HG02610 (cell line): ENCODE results near the gene PARVB.

Experiments used
- ATAC-seq: cut with Tn5 transposase; IDR thresholded peaks from one replicate; pipeline ENCODE4 v1.9.1; 2021; ENCODE audit warnings: mild to moderate bottlenecking, moderate library complexity; ENCODE audit not compliant: unreplicated experiment

Gene PARVB

DNA sequence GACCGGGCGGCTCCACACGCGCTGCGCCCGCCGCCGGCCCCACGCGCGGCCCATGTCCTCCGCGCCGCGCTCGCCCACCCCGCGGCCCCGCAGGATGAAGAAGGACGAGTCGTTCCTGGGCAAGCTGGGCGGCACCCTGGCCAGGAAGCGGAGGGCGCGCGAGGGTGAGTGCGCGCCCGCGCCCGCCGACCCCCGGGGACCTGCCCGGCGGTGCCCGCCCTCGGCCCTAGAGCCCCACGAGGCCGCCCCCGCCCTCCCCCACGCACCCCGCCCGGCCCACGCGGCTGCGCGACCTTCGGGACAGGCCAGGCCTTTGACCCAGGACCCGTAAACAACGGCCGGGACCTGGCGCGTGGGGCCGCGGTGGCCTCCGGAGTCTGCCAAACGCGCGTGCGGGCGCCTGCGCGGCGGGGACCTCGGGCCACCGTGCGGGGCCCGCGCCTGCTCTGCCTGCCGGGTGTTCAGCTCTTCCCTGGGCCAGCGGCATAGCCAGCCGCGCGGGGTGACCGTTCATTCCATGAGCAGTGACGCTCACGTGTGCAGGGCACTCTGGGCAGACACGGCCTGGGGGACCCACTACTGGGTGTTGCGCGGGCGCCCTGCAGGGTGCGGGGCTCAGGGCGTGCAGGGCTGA lies at the start of gene PARVB:
PARVB (plus strand) TSS at position 15 of the 634 bp plus-strand sequence; CDS start at position 53, 38 bp downstream.
- no peak for ATAC-seq

DNA sequence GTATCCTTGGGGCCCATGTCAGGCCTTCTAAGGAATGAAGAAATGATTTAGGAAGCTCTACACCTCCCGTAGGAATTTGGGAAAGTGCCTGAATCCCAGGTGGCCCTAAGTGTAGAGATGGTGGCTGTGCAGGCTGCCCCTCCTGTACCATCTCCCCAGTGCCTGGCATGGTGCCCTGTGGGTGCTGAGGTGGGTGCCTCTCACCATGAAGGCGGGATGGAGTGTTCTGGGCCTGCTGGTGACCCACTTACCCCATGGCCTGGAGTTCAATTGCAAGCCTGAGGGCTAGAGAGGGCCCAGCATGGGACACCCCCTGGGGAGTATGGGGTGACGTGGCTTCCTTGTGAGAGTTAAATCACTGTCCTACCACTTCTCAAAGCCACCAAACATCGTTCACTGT lies 49.1 kb upstream of the PARVB start:
- ATAC-seq, result no peak

GRCh38 chr22:43976861-43977795 lies 47.0 kb upstream of the PARVB start:
- no peak for ATAC-seq

GRCh38 chr22:43978558-43978957 lies 45.5 kb upstream of the PARVB start:
- ATAC-seq, result no peak

DNA sequence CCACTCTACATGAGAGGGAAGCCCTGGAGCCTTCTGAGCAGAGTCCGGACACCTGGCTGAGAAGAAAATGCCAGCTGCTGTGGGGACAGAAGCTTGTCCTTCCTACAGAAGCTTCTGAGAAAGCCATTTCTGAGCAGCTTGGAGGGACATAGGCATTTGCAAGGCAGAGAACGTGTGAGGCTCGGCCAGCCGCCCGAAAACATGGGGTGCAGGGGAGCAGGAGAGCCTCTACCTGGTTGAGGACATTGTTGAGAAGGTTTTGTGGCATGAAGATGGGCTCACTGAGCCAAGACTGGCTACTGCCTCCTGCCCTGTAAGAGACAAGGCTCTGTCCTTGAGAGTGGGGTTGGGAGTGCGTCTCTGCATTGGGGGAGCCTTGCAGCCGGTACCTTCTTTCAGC lies 43.5 kb upstream of the PARVB start:
- ATAC-seq, result no peak

DNA sequence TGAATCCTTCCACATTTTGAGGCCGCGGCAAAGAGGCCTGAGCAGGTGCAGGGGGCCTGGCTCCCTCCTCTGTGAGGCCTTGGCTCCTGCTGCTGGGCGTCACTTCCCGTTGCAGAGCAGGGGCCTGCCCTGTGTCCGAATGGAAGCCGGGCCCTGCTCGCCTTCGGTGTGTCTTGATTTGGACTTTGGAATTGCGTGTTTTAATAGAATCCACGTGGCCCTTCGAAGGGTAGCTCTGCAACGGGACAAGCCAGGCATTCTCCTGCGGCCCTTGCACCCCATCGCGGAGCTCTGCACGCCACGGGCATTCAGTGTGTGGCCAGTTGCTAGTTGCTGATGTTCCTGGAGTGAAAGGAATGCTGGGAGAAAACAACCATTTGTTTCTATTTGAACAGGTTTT lies 43.1 kb upstream of the PARVB start:
- no peak for ATAC-seq

GRCh38 chr22:43983808-43984207 lies 40.3 kb upstream of the PARVB start:
- no peak for ATAC-seq

- no peak for ATAC-seq
Measured at GRCh38 chr22:43985532-43985931, 38.6 kb upstream of the PARVB start.

DNA sequence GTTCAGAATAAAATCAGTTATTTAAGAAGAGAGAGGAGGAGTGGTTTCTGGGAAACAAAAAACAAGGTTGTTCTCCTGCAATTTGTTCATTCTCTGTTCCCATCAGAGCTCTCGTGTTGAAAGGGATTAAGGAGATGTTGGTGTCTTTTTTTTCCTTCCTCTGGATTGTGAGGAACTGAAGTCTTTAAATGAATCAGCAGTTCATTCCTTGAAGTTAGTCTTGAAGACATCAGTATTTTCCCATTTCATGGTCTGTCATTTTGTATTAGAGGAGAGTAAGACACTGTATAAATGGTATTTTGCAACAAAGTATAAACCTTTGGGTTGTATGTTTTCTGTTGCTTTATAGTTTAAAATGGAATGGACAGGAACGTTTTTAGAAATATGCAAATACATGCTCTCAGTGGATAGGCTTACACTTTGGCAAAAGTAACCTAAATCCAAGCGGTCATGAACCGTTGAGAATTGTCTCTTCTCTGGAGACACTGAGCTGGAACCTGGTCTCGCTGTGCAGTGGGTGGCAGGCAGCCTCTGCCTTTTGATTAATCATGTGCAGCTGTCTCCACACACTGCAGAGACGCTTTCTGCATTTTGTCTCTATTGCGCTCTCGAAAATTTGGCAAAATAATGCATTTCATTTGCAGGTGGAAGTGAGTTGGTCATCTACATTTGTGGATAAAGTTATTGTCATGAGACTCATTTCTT lies 35.8 kb upstream of the PARVB start:
- no peak for ATAC-seq

- no peak for ATAC-seq
Measured at GRCh38 chr22:43988960-43989359, 35.1 kb upstream of the PARVB start.

GRCh38 chr22:43990044-43990443 lies 34.1 kb upstream of the PARVB start:
- ATAC-seq, result no peak

DNA sequence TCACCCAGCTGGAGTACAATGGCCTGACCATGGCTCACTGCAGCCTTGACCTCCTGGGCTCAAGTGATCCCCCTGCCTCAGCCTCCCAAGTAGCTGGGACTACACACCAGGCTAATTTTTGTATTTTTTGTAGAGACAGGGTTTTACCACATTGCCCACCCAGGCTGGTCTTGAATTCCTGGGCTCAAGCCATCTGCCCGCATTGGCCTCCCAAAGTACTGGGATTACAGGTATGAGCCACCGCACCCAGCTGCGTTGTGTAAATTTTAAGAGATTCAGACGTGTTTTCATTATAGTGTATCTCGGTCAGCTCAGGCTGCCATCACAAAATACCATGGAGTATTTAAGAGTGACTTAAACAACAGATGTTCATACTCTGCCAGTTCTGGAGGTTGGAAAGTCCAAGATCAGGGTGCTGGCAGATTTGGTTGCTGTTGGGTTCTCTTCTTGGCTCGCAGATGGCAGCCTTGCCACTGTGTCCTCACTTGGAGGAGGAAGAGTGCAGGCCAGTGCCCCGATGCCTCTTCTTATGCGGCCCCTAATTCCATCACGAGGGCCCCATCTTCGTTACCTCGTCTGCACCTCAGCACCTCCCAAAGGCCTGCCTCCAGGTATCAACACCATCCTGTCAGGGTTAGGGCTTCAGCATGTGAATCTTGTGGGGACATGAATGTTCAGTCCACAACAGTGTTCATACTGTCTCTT lies 32.6 kb upstream of the PARVB start:
- ATAC-seq, result no peak

DNA sequence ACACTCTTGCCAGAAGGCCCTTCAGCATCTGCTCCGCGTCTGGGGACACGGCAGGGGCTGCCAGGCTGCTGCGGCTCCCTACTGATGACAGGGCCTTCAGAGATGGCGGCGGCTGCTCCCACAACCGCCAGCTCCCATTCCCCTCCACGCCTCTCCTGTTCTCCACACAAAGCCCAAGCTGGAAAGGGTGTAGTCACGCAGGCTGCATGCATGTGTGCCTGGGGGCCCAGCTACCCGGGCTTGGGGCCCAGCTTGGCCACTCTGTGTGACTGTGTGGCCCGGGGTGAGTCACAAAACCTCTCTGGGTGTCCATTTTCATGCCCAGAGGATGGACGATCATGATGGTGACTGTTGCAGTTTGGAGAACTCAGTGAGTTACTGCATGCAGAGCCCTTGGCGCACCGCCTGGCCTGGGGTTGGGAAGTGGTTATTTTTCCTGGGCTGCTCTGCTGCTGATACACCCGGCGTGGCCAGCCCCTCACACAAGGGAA lies 31.7 kb upstream of the PARVB start:
- no peak for ATAC-seq

- no peak for ATAC-seq
Measured at GRCh38 chr22:43993072-43993760, 30.9 kb upstream of the PARVB start.

GRCh38 chr22:43994006-43994405 lies 30.1 kb upstream of the PARVB start:
- no peak for ATAC-seq

- ATAC-seq, result no peak
Measured at GRCh38 chr22:43994416-43994815, 29.7 kb upstream of the PARVB start.

- no peak for ATAC-seq
Measured at GRCh38 chr22:43995057-43995685, 28.9 kb upstream of the PARVB start.

- ATAC-seq, result peak; percentile 14
Measured at GRCh38 chr22:43995798-43996169, 28.3 kb upstream of the PARVB start.

- ATAC-seq, result peak; percentile 59
Measured at GRCh38 chr22:43996170-43996980, 27.7 kb upstream of the PARVB start.
